ENCODE measurements around the gene C2CD4C.

Gene C2CD4C

GRCh38 chr19:444677-445210 lies 35.8 kb upstream of the C2CD4C start:
- no peak for TF ChIP-seq CTCF (IDR thresholded peaks at IDR 0.05; ENCODE audit: control insufficient read depth, insufficient read depth, low read depth, low read length, missing control alignments)
- no peak for DNase-seq (ENCODE audit: low read depth)

GRCh38 chr19:443005-443404 lies 34.1 kb upstream of the C2CD4C start:
- no peak overlapping the region for H3K4me3 ChIP-seq (ENCODE audit: control insufficient read depth, low read depth, low read length)
- TF ChIP-seq CTCF (IDR thresholded peaks at IDR 0.05; ENCODE audit: control insufficient read depth, insufficient read depth, low read depth, low read length, missing control alignments), result no peak
- DNase-seq (ENCODE audit: low read depth), result no peak

More at GRCh38 chr19:444677-445210, 35.8 kb upstream of the C2CD4C start:
- H3K4me3 ChIP-seq (ENCODE audit: control insufficient read depth, low read depth, low read length), result no peak overlapping the region

DNA sequence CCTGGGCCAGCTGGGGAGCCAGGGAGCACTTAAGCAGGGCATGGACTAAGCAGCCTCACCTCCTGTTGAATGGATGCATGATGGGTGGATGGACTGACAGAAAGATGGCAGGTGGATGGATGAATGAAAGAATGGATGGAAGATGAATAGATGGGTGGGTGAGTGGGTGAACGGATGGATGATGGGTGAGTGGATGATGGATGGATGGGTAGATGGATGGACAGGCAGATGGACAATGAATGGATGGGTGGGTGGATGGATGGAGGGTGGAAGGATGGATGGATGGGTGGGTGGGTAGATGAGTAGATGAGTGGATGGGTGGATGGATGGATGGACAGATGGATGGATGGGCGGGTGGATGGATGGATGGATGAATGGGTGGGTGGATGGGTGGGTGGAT lies 33.1 kb upstream of the C2CD4C start:
- DNase-seq (ENCODE audit: low read depth), result no peak
- no peak for TF ChIP-seq CTCF (IDR thresholded peaks at IDR 0.05; ENCODE audit: control insufficient read depth, insufficient read depth, low read depth, low read length, missing control alignments)
- no peak overlapping the region for H3K4me3 ChIP-seq (ENCODE audit: control insufficient read depth, low read depth, low read length)

DNA sequence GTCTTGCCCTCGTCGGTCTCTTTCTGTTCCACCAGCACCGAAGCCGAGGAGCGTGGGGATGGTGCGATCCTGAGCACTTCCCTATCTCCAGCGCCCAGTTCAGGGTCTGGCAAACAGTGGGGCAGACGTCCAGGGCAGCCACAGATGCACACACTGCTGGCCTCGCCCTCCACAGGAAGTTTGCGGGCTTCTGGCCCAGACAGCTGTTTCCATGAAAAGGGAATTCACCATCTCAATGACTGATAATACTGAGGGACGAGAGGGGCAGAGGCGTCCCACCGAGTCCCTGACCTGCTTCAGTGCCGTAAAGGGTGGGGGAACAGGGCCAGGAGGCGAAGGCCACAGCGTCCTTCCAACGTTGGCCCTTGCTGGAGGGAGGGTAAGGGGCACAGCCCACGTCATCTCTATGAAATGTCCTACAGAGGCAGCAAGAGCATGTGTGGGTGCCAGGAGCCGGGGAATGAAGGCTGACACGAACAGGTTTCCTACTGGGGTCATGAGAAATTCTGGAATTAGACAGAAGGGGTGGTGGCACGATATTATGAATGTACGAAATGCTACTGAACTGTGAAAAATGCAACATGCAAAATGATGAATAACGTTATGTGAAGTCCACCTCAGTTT lies 32.4 kb upstream of the C2CD4C start:
- no peak for TF ChIP-seq CTCF (IDR thresholded peaks at IDR 0.05; ENCODE audit: control insufficient read depth, insufficient read depth, low read depth, low read length, missing control alignments)
- no peak for DNase-seq (ENCODE audit: low read depth)
- H3K4me3 ChIP-seq (ENCODE audit: control insufficient read depth, low read depth, low read length), result no peak overlapping the region

- no peak for TF ChIP-seq CTCF (IDR thresholded peaks at IDR 0.05; ENCODE audit: control insufficient read depth, insufficient read depth, low read depth, low read length, missing control alignments)
- no peak overlapping the region for H3K4me3 ChIP-seq (ENCODE audit: control insufficient read depth, low read depth, low read length)
- no peak for DNase-seq (ENCODE audit: low read depth)
Observed at GRCh38 chr19:440391-441212, 31.7 kb upstream of the C2CD4C start.

GRCh38 chr19:439167-439900 lies 30.4 kb upstream of the C2CD4C start:
- no peak overlapping the region for H3K4me3 ChIP-seq (ENCODE audit: control insufficient read depth, low read depth, low read length)
- TF ChIP-seq CTCF (IDR thresholded peaks at IDR 0.05; ENCODE audit: control insufficient read depth, insufficient read depth, low read depth, low read length, missing control alignments), result no peak
- no peak for DNase-seq (ENCODE audit: low read depth)

Data from AG09309 (cell line).